Testis (tissue), 2 donors: ENCODE data around the gene TTC33.

Experiments
- CTCF ChIP-seq, 3 experiments: fragments of 450-650 bp in 2 of 3; fragments of 200-600 bp in 1 of 3; sonication (generic) in 1 of 3; IDR thresholded peaks; one replicate each; pipeline ENCODE4 v1.5.1; 2016 to 2019; ENCODE audit warnings: antibody characterized with exemption in 3 of 3, mild to moderate bottlenecking in 2 of 3, moderate library complexity in 1 of 3
- POLR2A ChIP-seq: fragments of 450-650 bp; IDR thresholded peaks from one replicate; pipeline ENCODE4 v1.6.1; 2017; ENCODE audit warnings: antibody characterized with exemption, mild to moderate bottlenecking, moderate library complexity

GRCh38 chr5:40630126-40630525, 125.6 kb downstream of the TTC33 start:
- TF ChIP-seq CTCF (IDR thresholded peaks at IDR 0.05) (no peak), POLR2A (no peak)
